Liver (tissue), 9 donors: ENCODE data around the gene CMTM2. TPM values are rescaled to one million over a fixed set of nuclear protein-coding genes. Genes with fewer than 3 reads are reported as not detected.

Source experiments
- DNase-seq: peaks from one replicate; pipeline ENCODE4 v3.0.0-alpha.2; 2017; ENCODE audit warnings: low spot score
- H3K27ac ChIP-seq, 2 donors: one replicate each; pipeline ENCODE4 v1.7.0; 2013; ENCODE audit warnings: inconsistent platforms in 2 of 2, low read length in 2 of 2, control low read depth in 1 of 2, low read depth in 1 of 2, mild to moderate bottlenecking in 1 of 2
- H3K27me3 ChIP-seq, 4 donors: one replicate each; pipeline versions ENCODE4 v1.6.1 to v1.7.0; 2013; ENCODE audit warnings: low read length in 3 of 4, inconsistent platforms in 1 of 4, mild to moderate bottlenecking in 1 of 4, moderate library complexity in 1 of 4; ENCODE audit not compliant: control insufficient read depth in 4 of 4, insufficient read depth in 4 of 4
- H3K36me3 ChIP-seq, 4 donors: one replicate each; pipeline versions ENCODE4 v1.6.1 to v1.7.0; 2013; ENCODE audit warnings: low read length in 3 of 4, mild to moderate bottlenecking in 3 of 4, low read depth in 1 of 4, moderate library complexity in 1 of 4; ENCODE audit not compliant: control insufficient read depth in 4 of 4, insufficient read depth in 3 of 4
- H3K4me1 ChIP-seq, 4 donors: one replicate each; pipeline versions ENCODE4 v1.6.1 to v1.7.0; 2013; ENCODE audit warnings: low read length in 3 of 4, mild to moderate bottlenecking in 3 of 4, moderate library complexity in 1 of 4; ENCODE audit not compliant: control insufficient read depth in 4 of 4, insufficient read depth in 4 of 4
- H3K4me3 ChIP-seq, 3 donors: one replicate each; pipeline versions ENCODE4 v1.6.1 to v1.7.0; 2013; ENCODE audit warnings: low read length in 3 of 3, control low read depth in 1 of 3, low read depth in 1 of 3, mild to moderate bottlenecking in 1 of 3
- H3K9ac ChIP-seq, 2 donors: one replicate each; pipeline ENCODE4 v1.7.0; 2013; ENCODE audit warnings: low read length in 2 of 2, mild to moderate bottlenecking in 2 of 2, moderate library complexity in 2 of 2, control low read depth in 1 of 2, low read depth in 1 of 2
- H3K9me3 ChIP-seq, 4 donors: one replicate each; pipeline versions ENCODE4 v1.6.1 to v1.7.0; 2013; ENCODE audit warnings: low read length in 3 of 4; ENCODE audit not compliant: control insufficient read depth in 4 of 4
- CTCF ChIP-seq: fragments of 150-350 bp; IDR thresholded peaks from 2 replicates; pipeline ENCODE4 v1.5.1; 2017; ENCODE audit warnings: improper control_type of control experiment, low read depth, low read length; ENCODE audit not compliant: missing input control
- FOXA1 ChIP-seq: IDR thresholded peaks from 2 replicates; pipeline ENCODE4 v1.6.1; 2016; ENCODE audit warnings: antibody characterized with exemption
- HNF4G ChIP-seq: IDR thresholded peaks from 2 replicates; pipeline ENCODE4 v1.6.1; 2016; ENCODE audit warnings: antibody characterized with exemption
- NR2F2 ChIP-seq: IDR thresholded peaks from 2 replicates; pipeline ENCODE4 v1.6.1; 2016; ENCODE audit warnings: antibody characterized with exemption
- RAD21 ChIP-seq, 2 donors: IDR thresholded peaks; 2 replicates each; pipeline ENCODE4 v1.6.1; 2016; ENCODE audit warnings: antibody characterized with exemption in 2 of 2, mild to moderate bottlenecking in 2 of 2
- REST ChIP-seq: IDR thresholded peaks from 2 replicates; pipeline ENCODE4 v1.6.1; 2016; ENCODE audit warnings: antibody characterized with exemption, mild to moderate bottlenecking
- RXRA ChIP-seq, 2 donors: IDR thresholded peaks; 2 replicates each; pipeline ENCODE4 v1.6.1; 2017 to 2018; ENCODE audit warnings: antibody characterized with exemption in 2 of 2, mild to moderate bottlenecking in 1 of 2
- SP1 ChIP-seq: IDR thresholded peaks from 2 replicates; pipeline ENCODE4 v1.6.1; 2018; ENCODE audit warnings: antibody characterized with exemption, mild to moderate bottlenecking
- TAF1 ChIP-seq: conservative IDR thresholded peaks from 2 replicates; pipeline ENCODE4 v1.6.1; 2016; ENCODE audit warnings: antibody characterized with exemption, mild to moderate bottlenecking
- YY1 ChIP-seq: IDR thresholded peaks from 2 replicates; pipeline ENCODE4 v1.6.1; 2016; ENCODE audit warnings: antibody characterized with exemption, mild to moderate bottlenecking
- WGBS: extraction: QIAGEN DNeasy Blood & Tissue Kit; methylation state at CpG from one replicate; pipeline ENCODE4 v1.1.7; 2013; 5-methylcytosine and 5-hydroxymethylcytosine counted together
- polyA plus RNA-seq, 2 donors: library from polyadenylated mRNA; stranded (reverse) in 1 of 2; unstranded in 1 of 2; fragments of 200-250 nt in 1 of 2; fragments of >200 nt in 1 of 2; fragmentation: Nextera tagmentation in 1 of 2; extraction: Ambion mirVana in 1 of 2; gene quantifications; one replicate each; pipeline versions ENCODE4 v1.2.1 to v1.2.3, GENCODE V29; 2013 to 2015
- total RNA-seq, 2 donors: library from RNA; depleted of rRNA; stranded (reverse); fragments of >200 nt; gene quantifications; one replicate each; pipeline ENCODE4 v1.2.3, GENCODE V29; 2014
- TF ChIP-seq, protein P1 (sequence below): IDR thresholded peaks from 2 replicates; pipeline ENCODE4 v1.6.1; 2016; ENCODE audit warnings: antibody characterized with exemption
- donor health status: healthy.
- donor health status: healthy.
- donor health status: healthy.
- donor health status: healthy.
- donor health status: healthy.

Gene CMTM2
- total and polyA plus RNA-seq, 4 donors, result 0.50 to 1.1 (median 0.62) TPM

DNA sequence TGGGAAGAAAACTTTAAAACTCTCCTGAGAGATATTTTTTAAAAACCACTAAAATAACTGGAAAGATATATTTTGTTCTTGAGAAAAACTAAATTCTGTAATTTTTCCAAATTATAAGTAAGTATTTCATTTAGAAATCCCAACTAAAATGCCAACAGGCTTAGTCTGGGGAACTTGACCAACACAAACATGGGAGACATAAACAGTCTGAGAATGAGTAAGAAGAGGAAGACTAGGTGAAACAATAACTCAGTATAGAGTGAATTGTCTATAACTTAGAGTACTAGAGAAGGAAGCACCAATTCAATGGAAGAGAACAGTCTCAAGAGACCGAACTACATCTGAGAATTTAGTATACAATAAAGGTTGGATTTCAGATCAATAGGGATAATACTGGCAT lies 10.1 kb upstream of the CMTM2 start:
- WGBS, result 100% methylated on average over 1 of the region's 1 CpG
- Histone ChIP-seq H3K27me3 (no peaks in the 10 kb centered on the region), H3K9ac (no peak overlapping the region), H3K4me1 (peaks cover 0 to 1% (median 0%) of the 10 kb centered on the region in 4 donors), H3K4me3 (no peak overlapping the region), H3K36me3 (peaks cover 0 to 6% (median 0%) of the 10 kb centered on the region in 4 donors), H3K9me3 (no peaks in the 10 kb centered on the region), H3K27ac (no peak overlapping the region)
- DNase-seq, result no peak
- TF ChIP-seq FOXA1 (no peak), YY1 (no peak), NR2F2 (no peak), HNF4G (no peak), TAF1 (no peak)
- TF ChIP-seq, protein P1, sequence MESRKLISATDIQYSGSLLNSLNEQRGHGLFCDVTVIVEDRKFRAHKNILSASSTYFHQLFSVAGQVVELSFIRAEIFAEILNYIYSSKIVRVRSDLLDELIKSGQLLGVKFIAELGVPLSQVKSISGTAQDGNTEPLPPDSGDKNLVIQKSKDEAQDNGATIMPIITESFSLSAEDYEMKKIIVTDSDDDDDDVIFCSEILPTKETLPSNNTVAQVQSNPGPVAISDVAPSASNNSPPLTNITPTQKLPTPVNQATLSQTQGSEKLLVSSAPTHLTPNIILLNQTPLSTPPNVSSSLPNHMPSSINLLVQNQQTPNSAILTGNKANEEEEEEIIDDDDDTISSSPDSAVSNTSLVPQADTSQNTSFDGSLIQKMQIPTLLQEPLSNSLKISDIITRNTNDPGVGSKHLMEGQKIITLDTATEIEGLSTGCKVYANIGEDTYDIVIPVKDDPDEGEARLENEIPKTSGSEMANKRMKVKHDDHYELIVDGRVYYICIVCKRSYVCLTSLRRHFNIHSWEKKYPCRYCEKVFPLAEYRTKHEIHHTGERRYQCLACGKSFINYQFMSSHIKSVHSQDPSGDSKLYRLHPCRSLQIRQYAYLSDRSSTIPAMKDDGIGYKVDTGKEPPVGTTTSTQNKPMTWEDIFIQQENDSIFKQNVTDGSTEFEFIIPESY, result no peak

DNA sequence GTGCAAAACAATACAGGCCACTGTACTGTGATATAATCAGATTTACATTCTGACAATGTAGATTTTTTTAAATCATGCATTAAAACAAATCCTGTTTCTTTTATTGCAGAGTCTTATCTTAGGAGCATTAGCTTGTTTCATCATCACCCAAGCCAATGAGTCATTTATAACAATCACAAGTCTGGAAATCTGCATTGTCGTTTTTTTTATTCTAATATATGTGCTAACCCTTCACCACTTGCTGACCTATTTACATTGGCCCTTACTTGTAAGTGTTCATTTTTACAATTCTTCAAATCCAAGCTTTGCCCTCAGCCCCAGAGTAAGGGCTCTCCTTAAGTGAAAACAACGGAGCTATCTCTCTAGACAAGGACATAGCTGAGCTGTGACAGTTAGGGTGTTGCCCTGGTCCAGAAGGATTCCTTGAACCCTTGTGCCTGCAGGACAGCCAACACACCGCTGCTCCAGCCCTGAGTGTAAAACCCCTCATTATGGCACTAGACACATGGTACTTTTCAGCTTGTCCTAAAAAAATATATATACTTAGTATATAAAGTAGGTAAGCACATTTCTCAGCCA lies 9.3 kb upstream of the CMTM2 start:
- WGBS, result 82% methylated on average over 3 of the region's 3 CpGs
- Histone ChIP-seq H3K27me3 (no peaks in the 10 kb centered on the region), H3K4me3 (no peak overlapping the region), H3K36me3 (peaks cover 0 to 6% (median 0%) of the 10 kb centered on the region in 4 donors), H3K9me3 (no peaks in the 10 kb centered on the region), H3K27ac (no peak overlapping the region), H3K4me1 (peaks cover 0 to 1% (median 0%) of the 10 kb centered on the region in 4 donors), H3K9ac (no peak overlapping the region)
- no peak for DNase-seq
- TF ChIP-seq CTCF (no peak), REST (no peak)

- no peak for DNase-seq
- 72% methylated on average over 2 of the region's 2 CpGs for WGBS
- no peaks in the 10 kb centered on the region for H3K4me1 ChIP-seq
- H3K4me3 ChIP-seq, result no peak overlapping the region
- H3K27me3 ChIP-seq, result no peaks in the 10 kb centered on the region
- H3K27ac ChIP-seq, result no peak overlapping the region
- H3K9ac ChIP-seq, result no peak overlapping the region
- no peak for TF ChIP-seq CTCF
- TF ChIP-seq RXRA (IDR thresholded peaks at IDR 0.05), result no peak
- no peak for TF ChIP-seq SP1
- no peak for TF ChIP-seq RAD21 (IDR thresholded peaks at IDR 0.05)
- no peak for TF ChIP-seq YY1
- no peak for TF ChIP-seq TAF1
- no peak for TF ChIP-seq FOXA1
- H3K9me3 ChIP-seq, result no peaks in the 10 kb centered on the region
- H3K36me3 ChIP-seq, result no peaks in the 10 kb centered on the region
Measured at GRCh38 chr16:66572356-66572755, 6.9 kb upstream of the CMTM2 start.
